OCI-LY3 (cell line): ENCODE data around the gene ZP3.

Source experiments
- H2AFZ ChIP-seq: fragments of 200-600, 300-600 bp; shearing (Covaris generic); 2 replicates; pipeline ENCODE4 v1.6.0; 2014; ENCODE audit warnings: antibody characterized with exemption, low read depth, low read length
- H3K27ac ChIP-seq: fragments of 200-600, 300-600 bp; sonication (generic); 2 replicates; pipeline ENCODE4 v1.5.1; 2014; ENCODE audit warnings: mild to moderate bottlenecking, low read length, moderate library complexity, mixed read lengths
- H3K27me3 ChIP-seq: fragments of 200-600, 300-600 bp; sonication (generic); 2 replicates; pipeline ENCODE4 v1.6.1; 2014; ENCODE audit warnings: low read depth, low read length, mixed read lengths
- H3K36me3 ChIP-seq: fragments of 200-600, 300-600 bp; sonication (generic); replicated peaks from 2 replicates; pipeline ENCODE3; 2014; ENCODE audit warnings: low read depth, low read length, mixed read lengths
- H3K4me1 ChIP-seq: fragments of 300-600, 200-600 bp; sonication (generic); 2 replicates; pipeline ENCODE4 v1.6.1; 2014; ENCODE audit warnings: low read length, mixed read lengths
- H3K4me2 ChIP-seq: fragments of 200-600, 300-600 bp; sonication (generic); 2 replicates; pipeline ENCODE4 v1.6.1; 2014; ENCODE audit warnings: low read length, mixed read lengths
- H3K4me3 ChIP-seq: fragments of 300-600, 200-600 bp; sonication (generic); 2 replicates; pipeline ENCODE4 v1.5.1; 2014; ENCODE audit warnings: antibody characterized with exemption, mild to moderate bottlenecking, low read length, moderate library complexity
- H3K79me2 ChIP-seq: fragments of 300-600, 200-600 bp; shearing (Covaris generic); 2 replicates; pipeline ENCODE4 v1.6.1; 2014; ENCODE audit warnings: mild to moderate bottlenecking, low read length, mixed read lengths
- H3K9ac ChIP-seq: fragments of 300-600, 200-600 bp; shearing (Covaris generic); 2 replicates; pipeline ENCODE4 v1.6.0; 2014; ENCODE audit warnings: mild to moderate bottlenecking, low read length, moderate library complexity
- H3K9me3 ChIP-seq: fragments of 200-600, 300-600 bp; shearing (Covaris generic); 2 replicates; pipeline ENCODE4 v1.6.1; 2014; ENCODE audit warnings: low read length, mixed read lengths; ENCODE audit not compliant: insufficient read depth
- H4K20me1 ChIP-seq: fragments of 200-600, 300-600 bp; sonication (generic); 2 replicates; pipeline ENCODE4 v1.6.1; 2016; ENCODE audit warnings: low read length, mixed read lengths; ENCODE audit not compliant: insufficient read depth
- CTCF ChIP-seq: fragments of 200-600, 300-600 bp; sonication (generic); IDR thresholded peaks from 2 replicates; pipeline ENCODE4 v1.5.1; 2014; ENCODE audit warnings: antibody characterized with exemption, low read length, low read depth
- EZH2phosphoT487 ChIP-seq: fragments of 200-600 bp; shearing (Covaris generic); IDR thresholded peaks from 2 replicates; pipeline ENCODE4 v1.6.1; 2018; ENCODE audit warnings: antibody characterized with exemption, mixed run types, low read depth

The ZP3 gene

GRCh38 chr7:76403780-76404494 lies 20.8 kb upstream of the ZP3 start:
- Histone ChIP-seq H3K36me3 (no peaks in the 10 kb centered on the region), H3K4me2 (peak overlapping the region; percentile 24), H3K27ac (no peak overlapping the region), H2AFZ (no peak overlapping the region), H3K79me2 (no peaks in the 10 kb centered on the region), H4K20me1 (no peaks in the 10 kb centered on the region), H3K27me3 (peaks cover 3% of the 10 kb centered on the region; the same call in 1 of the 2 replicates), H3K4me3 (no peak overlapping the region), H3K9me3 (no peaks in the 10 kb centered on the region), H3K9ac (no peak overlapping the region), H3K4me1 (peaks cover 15% of the 10 kb centered on the region)
- TF ChIP-seq CTCF (no peak), EZH2phosphoT487 (no peak)

- no peak overlapping the region for H3K27ac ChIP-seq
- no peak overlapping the region for H3K4me2 ChIP-seq
- H3K36me3 ChIP-seq, result no peaks in the 10 kb centered on the region
- no peaks in the 10 kb centered on the region for H4K20me1 ChIP-seq
- no peaks in the 10 kb centered on the region for H3K79me2 ChIP-seq
- no peaks in the 10 kb centered on the region for H3K9me3 ChIP-seq
- H2AFZ ChIP-seq, result no peak overlapping the region
- peaks cover 3% of the 10 kb centered on the region; the same call in 1 of the 2 replicates for H3K27me3 ChIP-seq
- H3K4me1 ChIP-seq, result peaks cover 15% of the 10 kb centered on the region
- H3K4me3 ChIP-seq, result no peak overlapping the region
- no peak overlapping the region for H3K9ac ChIP-seq
- TF ChIP-seq CTCF, result no peak
- TF ChIP-seq EZH2phosphoT487, result no peak
These were observed 19.0 kb upstream of the ZP3 start for GRCh38 chr7:76405738-76406137.

GRCh38 chr7:76407718-76408117 lies 17.0 kb upstream of the ZP3 start:
- Histone ChIP-seq H3K4me1 (peaks cover 15% of the 10 kb centered on the region), H4K20me1 (no peaks in the 10 kb centered on the region), H3K79me2 (no peaks in the 10 kb centered on the region), H3K9me3 (no peaks in the 10 kb centered on the region), H2AFZ (no peak overlapping the region), H3K4me3 (no peak overlapping the region), H3K9ac (no peak overlapping the region), H3K27me3 (peaks cover 6% of the 10 kb centered on the region; the same call in 1 of the 2 replicates), H3K4me2 (no peak overlapping the region), H3K27ac (no peak overlapping the region), H3K36me3 (no peaks in the 10 kb centered on the region)
- TF ChIP-seq EZH2phosphoT487 (no peak), CTCF (no peak)

GRCh38 chr7:76408121-76408560 lies 16.6 kb upstream of the ZP3 start:
- H3K27me3 ChIP-seq, result peaks cover 6% of the 10 kb centered on the region; the same call in 1 of the 2 replicates
- H3K79me2 ChIP-seq, result no peaks in the 10 kb centered on the region
- no peak overlapping the region for H3K9ac ChIP-seq
- H3K9me3 ChIP-seq, result no peaks in the 10 kb centered on the region
- no peak overlapping the region for H3K4me2 ChIP-seq
- H3K4me1 ChIP-seq, result peaks cover 11% of the 10 kb centered on the region
- no peaks in the 10 kb centered on the region for H3K36me3 ChIP-seq
- no peak for TF ChIP-seq EZH2phosphoT487
- no peak for TF ChIP-seq CTCF
- H4K20me1 ChIP-seq, result no peaks in the 10 kb centered on the region
- no peak overlapping the region for H3K27ac ChIP-seq
- H3K4me3 ChIP-seq, result no peak overlapping the region
- H2AFZ ChIP-seq, result no peak overlapping the region
